Measurements from ENCODE around the gene TBCEL.

Gene TBCEL

GRCh38 chr11:121082670-121083069 is 58.8 kb downstream of the TBCEL start:
- no peaks in the 10 kb centered on the region for H3K79me2 ChIP-seq (ENCODE audit: insufficient read depth, low read length)
- peak; percentile 47; the same call in 2 of the 3 replicates for ATAC-seq (ENCODE audit: insufficient read depth, low read depth)
- no peak overlapping the region for H3K27ac ChIP-seq (ENCODE audit: low read length)
- peaks cover 6% of the 10 kb centered on the region; the same call in 1 of the 2 replicates for H3K4me1 ChIP-seq (ENCODE audit: insufficient read depth, low read length)
- no peaks in the 10 kb centered on the region for H3K9me3 ChIP-seq (ENCODE audit: insufficient read depth, low read length, severe bottlenecking)
- H2AFZ ChIP-seq (ENCODE audit: low read depth, low read length) = no peak overlapping the region
- no peak overlapping the region for H3K9ac ChIP-seq (ENCODE audit: low read depth, low read length)
- H3K4me2 ChIP-seq (ENCODE audit: insufficient read depth, low read length) = no peak overlapping the region
- TF ChIP-seq EZH2 (IDR thresholded peaks at IDR 0.05; ENCODE audit: borderline replicate concordance, low read depth, low read length, severe bottlenecking) = no peak
- TF ChIP-seq, protein P1, sequence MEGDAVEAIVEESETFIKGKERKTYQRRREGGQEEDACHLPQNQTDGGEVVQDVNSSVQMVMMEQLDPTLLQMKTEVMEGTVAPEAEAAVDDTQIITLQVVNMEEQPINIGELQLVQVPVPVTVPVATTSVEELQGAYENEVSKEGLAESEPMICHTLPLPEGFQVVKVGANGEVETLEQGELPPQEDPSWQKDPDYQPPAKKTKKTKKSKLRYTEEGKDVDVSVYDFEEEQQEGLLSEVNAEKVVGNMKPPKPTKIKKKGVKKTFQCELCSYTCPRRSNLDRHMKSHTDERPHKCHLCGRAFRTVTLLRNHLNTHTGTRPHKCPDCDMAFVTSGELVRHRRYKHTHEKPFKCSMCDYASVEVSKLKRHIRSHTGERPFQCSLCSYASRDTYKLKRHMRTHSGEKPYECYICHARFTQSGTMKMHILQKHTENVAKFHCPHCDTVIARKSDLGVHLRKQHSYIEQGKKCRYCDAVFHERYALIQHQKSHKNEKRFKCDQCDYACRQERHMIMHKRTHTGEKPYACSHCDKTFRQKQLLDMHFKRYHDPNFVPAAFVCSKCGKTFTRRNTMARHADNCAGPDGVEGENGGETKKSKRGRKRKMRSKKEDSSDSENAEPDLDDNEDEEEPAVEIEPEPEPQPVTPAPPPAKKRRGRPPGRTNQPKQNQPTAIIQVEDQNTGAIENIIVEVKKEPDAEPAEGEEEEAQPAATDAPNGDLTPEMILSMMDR (IDR thresholded peaks at IDR 0.05; ENCODE audit: borderline replicate concordance, extremely low read depth, low read length, poor library complexity, severe bottlenecking) = no peak
- 0 out of 2 replicates have a peak, but pooled peaks cover 4% of the 10 kb centered on the region for H4K20me1 ChIP-seq (ENCODE audit: insufficient read depth, low read length)
- no peak overlapping the region for H3K4me3 ChIP-seq (ENCODE audit: low read depth in 1 of 2, low read length in 2 of 2)
- H3K27me3 ChIP-seq (ENCODE audit: insufficient read depth, low read length, poor library complexity) = no peaks in the 10 kb centered on the region
- H3K36me3 ChIP-seq (ENCODE audit: insufficient read depth, low read length) = peaks cover 15% of the 10 kb centered on the region
- peak; percentile 40 for DNase-seq

DNA sequence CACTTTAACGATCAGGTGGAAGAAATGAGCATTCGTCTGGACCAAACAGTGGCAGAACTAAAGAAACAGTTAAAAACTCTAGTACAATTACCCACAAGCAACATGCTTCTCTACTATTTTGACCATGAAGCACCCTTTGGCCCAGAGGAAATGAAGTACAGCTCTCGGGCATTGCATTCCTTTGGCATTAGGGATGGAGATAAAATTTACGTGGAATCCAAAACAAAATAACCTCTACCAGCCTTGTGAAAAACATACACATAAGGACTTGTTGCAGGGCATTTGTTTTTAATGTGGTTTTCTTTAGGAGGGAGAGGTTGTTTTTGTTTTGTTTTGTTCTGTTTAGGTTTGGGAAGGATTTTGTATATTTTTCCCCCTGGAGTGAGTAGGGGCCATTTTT is 63.0 kb downstream of the TBCEL start:
- no peaks in the 10 kb centered on the region for H3K4me1 ChIP-seq (ENCODE audit: insufficient read depth, low read length)
- no peak overlapping the region for H2AFZ ChIP-seq (ENCODE audit: low read depth, low read length)
- H3K79me2 ChIP-seq (ENCODE audit: insufficient read depth, low read length) = no peaks in the 10 kb centered on the region
- H4K20me1 ChIP-seq (ENCODE audit: insufficient read depth, low read length) = 0 out of 2 replicates have a peak, but pooled peaks cover 4% of the 10 kb centered on the region
- H3K4me3 ChIP-seq (ENCODE audit: low read depth in 1 of 2, low read length in 2 of 2) = no peak overlapping the region
- TF ChIP-seq, protein P1 (IDR thresholded peaks at IDR 0.05; ENCODE audit: borderline replicate concordance, extremely low read depth, low read length, poor library complexity, severe bottlenecking) = no peak
- H3K4me2 ChIP-seq (ENCODE audit: insufficient read depth, low read length) = no peak overlapping the region
- peaks cover 15% of the 10 kb centered on the region for H3K36me3 ChIP-seq (ENCODE audit: insufficient read depth, low read length)
- ATAC-seq (ENCODE audit: insufficient read depth, low read depth) (no peak), DNase-seq (no peak)
- H3K9ac ChIP-seq (ENCODE audit: low read depth, low read length) = no peak overlapping the region
- no peaks in the 10 kb centered on the region for H3K27me3 ChIP-seq (ENCODE audit: insufficient read depth, low read length, poor library complexity)
- H3K27ac ChIP-seq (ENCODE audit: low read length) = no peak overlapping the region
- no peaks in the 10 kb centered on the region for H3K9me3 ChIP-seq (ENCODE audit: insufficient read depth, low read length, severe bottlenecking)

DNA sequence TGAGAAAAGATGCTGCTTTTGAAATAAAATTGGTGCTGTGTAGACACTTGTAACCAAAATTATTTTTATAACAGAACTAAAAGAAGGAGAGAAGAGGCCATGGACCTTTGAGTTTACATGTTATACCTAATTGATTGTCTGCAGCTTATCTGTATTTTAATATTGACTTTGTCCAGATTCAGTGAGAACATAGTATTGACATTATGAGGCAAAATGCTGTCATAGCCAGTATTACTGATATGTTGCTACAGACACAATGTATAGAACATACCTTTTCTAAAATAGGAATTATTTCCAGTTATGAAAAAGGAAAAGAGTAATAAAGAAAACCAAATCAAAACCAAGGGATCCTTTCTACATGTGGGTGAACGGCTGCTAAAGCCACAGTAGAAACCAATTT is 65.7 kb downstream of the TBCEL start:
- DNase-seq = no peak
- Histone ChIP-seq H3K27ac (ENCODE audit: low read length) (no peak overlapping the region), H3K4me2 (ENCODE audit: insufficient read depth, low read length) (no peak overlapping the region), H3K9me3 (ENCODE audit: insufficient read depth, low read length, severe bottlenecking) (no peaks in the 10 kb centered on the region), H3K27me3 (ENCODE audit: insufficient read depth, low read length, poor library complexity) (no peaks in the 10 kb centered on the region), H3K4me3 (ENCODE audit: low read depth in 1 of 2, low read length in 2 of 2) (no peak overlapping the region), H3K4me1 (ENCODE audit: insufficient read depth, low read length) (no peaks in the 10 kb centered on the region), H3K9ac (ENCODE audit: low read depth, low read length) (no peak overlapping the region), H4K20me1 (ENCODE audit: insufficient read depth, low read length) (no peaks in the 10 kb centered on the region), H3K79me2 (ENCODE audit: insufficient read depth, low read length) (no peaks in the 10 kb centered on the region), H3K36me3 (ENCODE audit: insufficient read depth, low read length) (peaks cover 15% of the 10 kb centered on the region), H2AFZ (ENCODE audit: low read depth, low read length) (no peak overlapping the region)
- ATAC-seq (ENCODE audit: insufficient read depth, low read depth) = no peak
- TF ChIP-seq, protein P1 (IDR thresholded peaks at IDR 0.05; ENCODE audit: borderline replicate concordance, extremely low read depth, low read length, poor library complexity, severe bottlenecking) = no peak
- no peak for TF ChIP-seq EZH2 (IDR thresholded peaks at IDR 0.05; ENCODE audit: borderline replicate concordance, low read depth, low read length, severe bottlenecking)
